Neural cell (in vitro differentiated cells): Measurements from ENCODE around the gene SLC2A2. TPM values are rescaled to one million over a fixed set of nuclear protein-coding genes. Genes with fewer than 3 reads are reported as not detected.

Experiments
- H2AFZ ChIP-seq: fragments of 200-600, 300-800 bp; sonication (generic), shearing (Covaris generic); 2 replicates; pipeline ENCODE4 v1.6.0; 2014; ENCODE audit warnings: low read depth, mild to moderate bottlenecking, antibody characterized with exemption, low read length, moderate library complexity
- H3F3A ChIP-seq: fragments of 200-600 bp; shearing (Covaris generic); 2 replicates; pipeline ENCODE4 v1.6.1; 2016; ENCODE audit warnings: mild to moderate bottlenecking, moderate library complexity, mixed read lengths, antibody characterized with exemption, low read length; ENCODE audit not compliant: insufficient read depth, poor library complexity, severe bottlenecking
- H3K27ac ChIP-seq: fragments of 200-600, 300-800 bp; sonication (generic), shearing (Covaris generic); 2 replicates; pipeline ENCODE4 v1.5.1; 2014; ENCODE audit warnings: mild to moderate bottlenecking, low read length, moderate library complexity
- H3K27me3 ChIP-seq: fragments of 300-800, 200-600 bp; sonication (generic), shearing (Covaris generic); 2 replicates; pipeline ENCODE4 v1.6.0; 2014; ENCODE audit warnings: mild to moderate bottlenecking, low read depth, low read length, moderate library complexity; ENCODE audit not compliant: insufficient read depth
- H3K36me3 ChIP-seq: fragments of 300-800, 200-600 bp; sonication (generic), shearing (Covaris generic); 2 replicates; pipeline ENCODE4 v1.5.1; 2014; ENCODE audit warnings: mild to moderate bottlenecking, antibody characterized with exemption, low read length, moderate library complexity; ENCODE audit not compliant: insufficient read depth
- H3K4me2 ChIP-seq: fragments of 300-800, 200-600 bp; sonication (generic), shearing (Covaris generic); 2 replicates; pipeline ENCODE4 v1.6.0; 2014; ENCODE audit warnings: mild to moderate bottlenecking, low read length
- H3K4me3 ChIP-seq: fragments of 300-800, 200-600 bp; sonication (generic), shearing (Covaris generic); 2 replicates; pipeline ENCODE4 v1.5.1; 2014; ENCODE audit warnings: mild to moderate bottlenecking, low read length, moderate library complexity
- H3K79me2 ChIP-seq: fragments of 200-600 bp; shearing (Covaris generic); replicated peaks from 2 replicates; pipeline ENCODE4 v1.6.0; 2014; ENCODE audit warnings: mild to moderate bottlenecking, low read length, moderate library complexity; ENCODE audit not compliant: insufficient read depth
- H3K9ac ChIP-seq: fragments of 300-800, 200-600 bp; sonication (generic), shearing (Covaris generic); 2 replicates; pipeline ENCODE4 v1.6.1; 2016; ENCODE audit warnings: mild to moderate bottlenecking, low read length, mixed read lengths
- H3K9me2 ChIP-seq: fragments of 200-600 bp; shearing (Covaris generic); 2 replicates; pipeline ENCODE4 v1.6.1; 2016; ENCODE audit warnings: mild to moderate bottlenecking, low read length, mixed read lengths; ENCODE audit not compliant: insufficient read depth
- H3K9me3 ChIP-seq: fragments of 200-600, 300-800 bp; sonication (generic), shearing (Covaris generic); 2 replicates; pipeline ENCODE4 v1.6.1; 2016; ENCODE audit warnings: mild to moderate bottlenecking, mixed run types, low read length, moderate library complexity, mixed read lengths
- H4K20me1 ChIP-seq: fragments of 200-600 bp; shearing (Covaris generic); 2 replicates; pipeline ENCODE4 v1.6.1; 2016; ENCODE audit warnings: mild to moderate bottlenecking, mixed run types; ENCODE audit not compliant: insufficient read depth
- CTCF ChIP-seq: fragments of 450-650 bp; IDR thresholded peaks from 2 replicates; pipeline ENCODE4 v1.5.1; 2014; ENCODE audit warnings: antibody characterized with exemption, mild to moderate bottlenecking, moderate library complexity; ENCODE audit not compliant: poor library complexity, severe bottlenecking
- EP300 ChIP-seq: fragments of 450-650 bp; conservative IDR thresholded peaks from 2 replicates; pipeline ENCODE4 v1.6.1; 2014; ENCODE audit warnings: antibody characterized with exemption, mild to moderate bottlenecking, moderate library complexity; ENCODE audit not compliant: poor library complexity, severe bottlenecking
- EZH2 ChIP-seq: fragments of 200-600, 300-800 bp; shearing (Covaris generic), sonication (generic); IDR thresholded peaks from 2 replicates; pipeline ENCODE4 v1.6.1; 2014; ENCODE audit warnings: antibody characterized with exemption, low read length, borderline replicate concordance, mild to moderate bottlenecking; ENCODE audit not compliant: insufficient read depth, poor library complexity, severe bottlenecking
- MXI1 ChIP-seq: fragments of 450-650 bp; conservative IDR thresholded peaks from 2 replicates; pipeline ENCODE4 v1.6.1; 2014; ENCODE audit warnings: antibody characterized with exemption, mild to moderate bottlenecking; ENCODE audit not compliant: poor library complexity, severe bottlenecking
- POLR2AphosphoS5 ChIP-seq: IDR thresholded peaks from 2 replicates; pipeline ENCODE4 v1.6.1; 2012
- RAD21 ChIP-seq: fragments of 450-650 bp; conservative IDR thresholded peaks from 2 replicates; pipeline ENCODE4 v1.6.1; 2014; ENCODE audit warnings: antibody characterized with exemption, mild to moderate bottlenecking, moderate library complexity
- REST ChIP-seq: IDR thresholded peaks from 2 replicates; pipeline ENCODE4 v1.6.1; 2012; ENCODE audit warnings: borderline replicate concordance
- SMC3 ChIP-seq: fragments of 450-650 bp; conservative IDR thresholded peaks from 2 replicates; pipeline ENCODE4 v1.6.1; 2014; ENCODE audit warnings: antibody characterized with exemption, mild to moderate bottlenecking, moderate library complexity; ENCODE audit not compliant: poor library complexity
- TAF1 ChIP-seq: IDR thresholded peaks from 2 replicates; pipeline ENCODE4 v1.6.1; 2012; ENCODE audit warnings: low read depth
- polyA plus RNA-seq: library from polyadenylated mRNA; depleted of rRNA; stranded (reverse); fragments of >200 nt; gene quantifications from 2 replicates; pipeline ENCODE4 v1.2.3, GENCODE V29; 2014

SLC2A2 gene
- polyA plus RNA-seq, 1 donor from 2014 or later, result not detected

- H3K4me2 ChIP-seq, result no peak overlapping the region
- no peak for TF ChIP-seq CTCF
- TF ChIP-seq RAD21, result no peak
- TF ChIP-seq TAF1, result no peak
- TF ChIP-seq EP300, result no peak
- no peak for TF ChIP-seq POLR2AphosphoS5
- TF ChIP-seq SMC3, result no peak
- no peak for TF ChIP-seq EZH2
- no peak for TF ChIP-seq MXI1
- TF ChIP-seq REST, result no peak
Observed at GRCh38 chr3:170959457-170959856, 67.1 kb downstream of the SLC2A2 start.

GRCh38 chr3:170956647-170957046, 69.9 kb downstream of the SLC2A2 start:
- no peak for TF ChIP-seq MXI1
- TF ChIP-seq REST, result no peak
- TF ChIP-seq EP300, result no peak
- no peak for TF ChIP-seq SMC3
- no peaks in the 10 kb centered on the region for H3K36me3 ChIP-seq
- H3K27me3 ChIP-seq, result no peaks in the 10 kb centered on the region
- H3K79me2 ChIP-seq, result no peaks in the 10 kb centered on the region
- H3K27ac ChIP-seq, result no peak overlapping the region
- no peaks in the 10 kb centered on the region for H3K9me2 ChIP-seq
- H3K9ac ChIP-seq, result no peak overlapping the region
- no peaks in the 10 kb centered on the region for H3K9me3 ChIP-seq
- no peaks in the 10 kb centered on the region for H4K20me1 ChIP-seq
- no peak overlapping the region for H3K4me2 ChIP-seq
- H2AFZ ChIP-seq, result no peak overlapping the region
- no peak overlapping the region for H3K4me3 ChIP-seq
- no peaks in the 10 kb centered on the region for H3F3A ChIP-seq

More at GRCh38 chr3:170959457-170959856, 67.1 kb downstream of the SLC2A2 start:
- H3K9ac ChIP-seq, result no peak overlapping the region
- H3F3A ChIP-seq, result no peaks in the 10 kb centered on the region
- no peaks in the 10 kb centered on the region for H3K9me3 ChIP-seq
- no peak overlapping the region for H3K4me3 ChIP-seq
- no peaks in the 10 kb centered on the region for H3K27me3 ChIP-seq
- no peak overlapping the region for H3K27ac ChIP-seq
- no peak overlapping the region for H2AFZ ChIP-seq
- H3K79me2 ChIP-seq, result no peaks in the 10 kb centered on the region
- H4K20me1 ChIP-seq, result no peaks in the 10 kb centered on the region
- H3K9me2 ChIP-seq, result no peaks in the 10 kb centered on the region
- H3K36me3 ChIP-seq, result no peaks in the 10 kb centered on the region
